NCI-H446 treated with DMSO at 0.1 percent for 48 hours (cell line): ENCODE results near the gene SGPL1.

Experiments
- DNase-seq: peaks from one replicate; lab custom pipeline; 2025; lab: John Stamatoyannopoulos, UW

Gene SGPL1

DNA sequence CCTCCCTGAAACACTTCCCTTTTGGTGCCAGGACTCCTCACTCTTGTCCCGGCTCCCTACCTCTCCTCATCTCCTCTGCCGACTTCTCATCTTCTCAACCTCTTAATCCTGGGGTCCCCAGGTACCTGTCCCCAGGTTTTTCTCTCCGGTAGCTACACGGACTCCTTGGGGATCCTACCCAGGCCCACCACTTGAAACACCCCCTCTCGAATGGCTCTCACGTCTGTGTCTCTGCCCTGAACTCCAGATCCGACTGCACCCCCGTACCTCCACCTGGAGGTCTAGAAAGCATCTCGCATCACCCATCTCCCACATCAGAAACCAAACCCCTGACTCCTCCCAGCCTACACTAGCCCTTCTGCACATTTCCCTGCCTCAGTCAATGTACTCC, 35.4 kb upstream of the SGPL1 start:
- DNase-seq, result no peak

DNA sequence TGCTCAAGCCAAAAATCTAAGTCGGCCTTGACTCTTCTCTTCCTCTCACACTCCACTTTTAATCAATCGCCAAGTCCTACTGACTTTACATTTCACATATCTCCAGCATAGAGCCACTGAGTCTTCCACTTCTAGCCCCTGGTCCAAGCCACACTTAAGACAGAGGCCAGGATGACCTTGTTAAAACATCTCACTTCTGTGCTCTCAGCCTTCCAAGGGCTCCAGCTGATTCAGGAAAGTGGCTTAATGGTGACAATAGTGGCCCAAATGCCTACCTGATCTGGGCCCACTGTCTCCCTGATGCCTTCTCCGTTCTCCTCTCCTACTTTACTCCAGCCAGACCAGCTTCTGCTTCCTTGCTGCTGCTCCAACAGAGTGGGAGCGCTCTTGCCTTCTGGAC, 35.0 kb upstream of the SGPL1 start:
- DNase-seq, result no peak

GRCh38 chr10:70781461-70782051, 34.2 kb upstream of the SGPL1 start:
- no peak for DNase-seq

- no peak for DNase-seq
Measured at GRCh38 chr10:70782086-70782745, 33.5 kb upstream of the SGPL1 start.

GRCh38 chr10:70782746-70783680, 32.7 kb upstream of the SGPL1 start:
- no peak for DNase-seq

- no peak for DNase-seq
Measured at GRCh38 chr10:70784016-70784415, 31.7 kb upstream of the SGPL1 start.

DNA sequence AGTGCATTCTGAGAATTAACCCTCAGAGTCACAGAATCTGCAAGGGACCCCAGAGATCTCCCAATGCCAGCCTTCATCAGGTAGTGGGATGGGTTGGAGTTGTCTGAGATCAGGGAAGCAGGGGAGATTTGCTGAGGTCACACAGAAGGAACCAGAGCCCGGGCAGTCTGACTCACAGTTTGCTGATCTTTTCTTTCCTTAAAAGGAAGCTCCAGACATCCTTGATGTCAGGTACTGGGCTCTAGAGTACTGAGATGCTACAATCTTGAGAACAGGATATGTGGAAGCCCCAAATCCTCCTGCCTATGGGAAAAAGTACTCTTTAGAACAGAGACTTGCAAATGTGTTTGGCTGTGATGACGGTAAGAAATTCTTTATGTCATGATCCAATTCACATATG, 31.3 kb upstream of the SGPL1 start:
- DNase-seq, result no peak

DNA sequence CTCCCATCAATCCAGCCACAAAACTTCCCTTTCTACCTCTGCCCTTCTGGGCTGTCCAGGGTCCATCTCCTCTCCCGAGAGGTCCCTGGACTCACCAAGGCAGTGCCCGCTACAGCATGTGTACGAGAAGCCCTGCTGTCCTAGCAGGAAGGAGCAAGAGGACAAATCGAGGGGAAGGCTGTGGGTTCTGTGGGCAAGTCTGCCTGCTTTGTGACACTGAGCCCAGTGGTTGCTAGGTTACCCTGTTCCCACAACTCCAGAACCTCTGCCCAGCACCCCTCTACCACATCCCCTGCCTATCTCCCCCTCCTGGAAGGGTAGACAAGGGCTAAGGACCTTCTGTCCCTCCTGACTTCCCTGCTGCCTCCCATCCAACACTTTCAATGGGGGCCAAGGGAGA, 30.6 kb upstream of the SGPL1 start, which contains the start of gene TBATA:
TBATA (minus strand) TSS at position 188 of the 400 bp plus-strand sequence. CDS start 1,998 bp downstream, outside the sequence.
- DNase-seq, result no peak

- DNase-seq, result no peak
Measured at GRCh38 chr10:70786799-70787415, 28.8 kb upstream of the SGPL1 start.

- no peak for DNase-seq
Measured at GRCh38 chr10:70791386-70792039, 24.2 kb upstream of the SGPL1 start.

GRCh38 chr10:70795613-70796012, 20.1 kb upstream of the SGPL1 start:
- DNase-seq, result no peak

- DNase-seq, result no peak
Measured at GRCh38 chr10:70797840-70798239, 17.9 kb upstream of the SGPL1 start.

GRCh38 chr10:70799124-70799523, 16.6 kb upstream of the SGPL1 start:
- no peak for DNase-seq

DNA sequence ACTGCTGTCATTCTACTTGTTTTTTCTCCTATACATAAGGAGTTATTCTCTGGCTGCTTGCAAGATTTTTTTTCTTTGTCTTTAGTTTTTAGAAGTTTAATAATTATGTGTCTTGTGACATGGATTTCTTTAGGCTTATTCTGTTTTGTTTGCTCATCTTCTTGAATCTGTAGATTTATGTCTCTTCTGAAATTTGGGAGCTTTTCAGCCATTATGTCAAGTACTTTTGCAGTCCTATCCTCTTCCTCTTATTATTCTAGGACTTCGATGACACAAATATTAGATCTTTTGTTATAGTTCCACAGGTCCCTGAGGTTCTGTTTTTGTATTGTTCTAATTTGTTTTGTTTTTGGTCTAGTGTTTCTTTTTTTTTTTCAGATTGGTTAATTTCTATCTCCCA, 13.9 kb upstream of the SGPL1 start:
- no peak for DNase-seq

- DNase-seq, result peak; percentile 65
Measured at GRCh38 chr10:70803775-70804420, 11.8 kb upstream of the SGPL1 start.

- no peak for DNase-seq
Measured at GRCh38 chr10:70804421-70804808, 11.3 kb upstream of the SGPL1 start.

DNA sequence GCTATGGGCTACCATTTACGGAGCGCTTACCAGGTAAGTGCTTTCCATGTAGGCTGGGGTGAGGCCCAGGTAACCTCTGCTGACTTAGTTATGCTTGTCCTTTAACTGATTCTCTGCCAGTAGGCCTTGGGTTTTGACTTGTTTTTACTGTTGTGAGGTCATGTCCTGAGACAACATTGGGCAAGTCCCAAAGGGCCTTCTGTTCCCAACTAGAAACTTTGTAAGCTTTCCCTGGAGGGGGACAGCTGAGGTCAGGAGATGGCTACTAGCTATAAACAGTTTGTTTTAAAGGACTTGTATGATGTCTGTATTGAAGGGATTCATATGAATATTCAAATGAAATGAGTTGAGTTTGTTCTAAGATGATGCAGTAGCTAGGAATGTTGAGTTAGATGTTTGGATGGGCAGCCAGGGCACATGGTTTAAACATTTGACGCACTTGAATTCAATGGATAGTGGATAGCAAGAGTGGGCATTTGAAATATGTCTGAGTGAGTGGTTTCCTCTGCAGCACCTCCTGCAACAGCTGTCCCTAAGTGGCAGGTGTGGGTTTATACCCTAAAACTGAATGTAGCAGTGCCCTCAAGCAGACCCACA, 10.0 kb upstream of the SGPL1 start:
- DNase-seq, result no peak

DNA sequence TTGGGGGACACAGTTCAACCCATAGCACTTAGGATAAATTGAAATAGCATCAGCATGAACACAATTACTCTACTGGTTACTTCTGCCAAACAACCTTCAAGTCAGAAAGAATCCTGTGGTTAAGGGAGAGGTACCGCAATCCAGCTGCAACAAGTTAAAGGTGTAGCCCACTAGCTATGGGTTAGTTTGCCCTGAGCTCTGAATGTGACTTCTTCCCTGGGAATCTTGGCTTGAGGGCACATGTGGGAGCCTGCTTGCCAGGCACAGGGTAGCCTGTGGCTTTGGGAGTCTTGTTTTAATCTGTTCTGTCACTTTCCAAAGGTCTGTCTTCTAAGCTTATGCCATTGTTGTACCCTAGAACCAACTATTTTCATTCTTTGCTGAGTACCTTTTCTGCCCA, 8.9 kb upstream of the SGPL1 start:
- no peak for DNase-seq

GRCh38 chr10:70807556-70807955, 8.2 kb upstream of the SGPL1 start:
- no peak for DNase-seq

DNA sequence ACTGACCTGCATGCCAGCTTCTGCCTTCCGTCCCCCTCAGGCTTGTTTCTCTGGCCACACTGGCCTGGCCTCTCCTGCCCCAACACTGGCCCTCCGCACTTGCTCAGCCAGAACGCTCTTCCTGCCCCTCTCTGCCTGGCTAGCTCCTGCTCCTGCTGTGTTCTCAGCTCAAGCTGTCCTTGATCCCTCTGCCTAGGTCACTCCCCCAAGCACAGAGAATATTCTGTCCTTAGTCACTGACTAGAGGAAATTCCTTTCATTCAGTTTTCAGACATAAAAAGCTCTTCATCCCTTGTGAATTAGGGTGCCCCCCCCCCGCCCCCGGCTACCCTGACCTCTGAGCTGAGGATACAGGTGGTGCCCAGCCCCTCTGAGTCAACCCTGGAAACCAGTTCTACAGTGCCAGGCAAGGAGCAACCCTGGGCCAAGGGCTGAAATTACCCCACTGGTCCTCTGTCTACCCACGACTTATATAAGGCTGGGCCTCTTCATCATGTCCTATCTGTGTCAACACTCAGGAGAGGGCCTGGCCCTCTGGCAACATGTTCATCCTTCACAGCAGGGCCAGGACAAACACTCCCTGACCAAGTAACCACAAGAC, 6.6 kb upstream of the SGPL1 start:
- no peak for DNase-seq

DNA sequence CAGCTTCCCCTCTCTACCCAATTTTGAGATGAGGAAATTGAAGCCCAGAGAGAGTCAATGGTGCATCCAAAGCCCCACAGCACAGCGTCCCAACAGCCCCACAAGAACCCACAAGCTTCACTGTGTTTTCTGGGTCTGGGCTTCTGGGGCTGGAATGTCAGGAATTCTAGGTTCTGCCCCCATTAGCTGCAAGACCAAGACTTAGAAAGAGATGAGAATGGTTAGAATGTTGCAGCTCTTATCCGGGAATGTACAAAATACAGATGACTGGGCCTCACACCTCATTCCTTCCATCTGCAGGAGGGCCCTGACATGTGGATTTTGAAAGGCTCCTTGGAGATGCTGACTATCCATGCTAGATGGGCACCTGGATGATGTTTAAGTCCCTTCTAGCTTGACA, 6.0 kb upstream of the SGPL1 start:
- no peak for DNase-seq
